Activated T-helper 9 cell treated with anti-CD3 and anti-CD28 coated beads, Interleukin-2, amount 50 U/mL, for 16 hours (primary cell): ENCODE results near the gene FOLR1.
"Not testable (repeated sequence)": the region's sequence is repeated elsewhere in the genome, so short reads cannot be mapped to it uniquely, and the experiment has no call there.

Experiments used
- DNase-seq: peaks from one replicate; pipeline ENCODE4 v3.0.0-alpha.2; 2020; ENCODE audit warnings: low read depth

The FOLR1 gene

DNA sequence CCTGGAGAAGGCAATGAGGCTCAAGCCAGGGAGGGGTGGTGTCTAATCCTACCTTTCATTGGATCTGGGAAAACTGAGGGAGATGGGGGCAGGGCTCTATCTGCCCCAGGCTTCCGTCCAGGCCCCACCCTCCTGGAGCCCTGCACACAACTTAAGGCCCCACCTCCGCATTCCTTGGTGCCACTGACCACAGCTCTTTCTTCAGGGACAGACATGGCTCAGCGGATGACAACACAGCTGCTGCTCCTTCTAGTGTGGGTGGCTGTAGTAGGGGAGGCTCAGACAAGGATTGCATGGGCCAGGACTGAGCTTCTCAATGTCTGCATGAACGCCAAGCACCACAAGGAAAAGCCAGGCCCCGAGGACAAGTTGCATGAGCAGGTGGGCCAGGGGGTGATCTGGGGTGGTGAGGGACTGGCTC, at the start of gene FOLR1:
FOLR1 (plus strand) TSS at position 180 of the 421 bp plus-strand sequence; CDS start at position 214, 34 bp downstream.
- no peak for DNase-seq

- DNase-seq = not testable (repeated sequence)
These were observed 49.4 kb upstream of the FOLR1 start for GRCh38 chr11:72142543-72142942.

- no peak for DNase-seq
These were observed 47.0 kb upstream of the FOLR1 start for GRCh38 chr11:72144807-72145565.

GRCh38 chr11:72146625-72147024, 45.3 kb upstream of the FOLR1 start:
- no peak for DNase-seq

DNA sequence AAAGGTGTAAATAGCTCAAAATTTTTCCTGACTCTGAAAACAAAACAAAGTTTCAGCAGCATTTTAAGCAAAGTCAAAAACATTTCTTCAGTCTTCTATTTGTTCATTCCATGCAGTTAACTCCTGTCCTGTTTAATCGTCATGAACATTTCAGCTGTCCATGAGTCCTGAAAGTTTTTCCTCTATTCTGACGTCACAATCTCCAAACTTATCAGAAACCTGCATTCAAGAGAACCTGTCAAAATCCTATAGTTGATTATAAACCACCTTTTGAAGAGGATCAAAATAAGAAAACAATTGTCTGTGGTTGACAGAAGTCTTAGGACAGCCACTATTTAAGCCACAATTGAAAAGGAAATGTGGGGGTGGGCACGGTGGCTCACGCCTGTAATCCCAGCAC, 41.1 kb upstream of the FOLR1 start:
- DNase-seq = no peak

DNA sequence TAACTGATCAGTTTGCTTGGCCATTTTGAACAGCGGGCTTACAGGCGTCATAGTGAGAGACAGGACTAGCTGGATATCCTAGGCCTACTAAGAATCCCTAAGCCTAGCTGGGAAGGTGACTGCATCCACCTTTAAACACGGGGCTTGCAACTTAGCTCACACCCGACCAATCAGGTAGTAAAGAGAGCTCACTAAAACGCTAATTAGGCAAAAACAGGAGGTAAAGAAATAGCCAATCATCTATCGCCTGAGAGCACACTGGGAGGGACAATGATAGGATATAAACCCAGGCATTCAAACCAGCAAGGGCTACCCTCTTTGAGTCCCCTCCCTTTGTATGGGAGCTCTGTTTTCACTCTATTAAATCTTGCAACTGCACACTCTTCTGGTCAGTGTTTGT, 38.1 kb upstream of the FOLR1 start:
- DNase-seq = not testable (repeated sequence)

GRCh38 chr11:72154816-72155215, 37.1 kb upstream of the FOLR1 start:
- DNase-seq = no peak

DNA sequence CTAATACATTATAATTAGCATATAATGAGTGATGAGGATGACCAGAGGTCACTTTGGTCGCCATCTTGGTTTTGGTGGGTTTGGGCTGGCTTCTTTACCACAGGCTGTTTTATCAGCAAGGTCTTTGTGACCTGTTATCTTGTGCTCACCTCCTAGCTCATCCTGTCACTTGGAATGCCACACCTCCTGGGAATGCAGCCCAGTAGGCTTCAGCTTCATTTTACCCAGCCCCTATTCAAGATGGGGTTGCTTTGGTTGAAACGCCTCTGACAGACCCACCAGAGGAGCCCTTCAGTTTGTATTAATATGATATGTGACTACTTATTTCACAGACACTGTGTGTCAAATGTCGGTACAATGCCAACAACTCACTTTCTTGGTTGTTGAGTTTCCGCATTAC, 36.2 kb upstream of the FOLR1 start:
- DNase-seq = no peak

GRCh38 chr11:72157131-72157530, 34.8 kb upstream of the FOLR1 start:
- DNase-seq = no peak

DNA sequence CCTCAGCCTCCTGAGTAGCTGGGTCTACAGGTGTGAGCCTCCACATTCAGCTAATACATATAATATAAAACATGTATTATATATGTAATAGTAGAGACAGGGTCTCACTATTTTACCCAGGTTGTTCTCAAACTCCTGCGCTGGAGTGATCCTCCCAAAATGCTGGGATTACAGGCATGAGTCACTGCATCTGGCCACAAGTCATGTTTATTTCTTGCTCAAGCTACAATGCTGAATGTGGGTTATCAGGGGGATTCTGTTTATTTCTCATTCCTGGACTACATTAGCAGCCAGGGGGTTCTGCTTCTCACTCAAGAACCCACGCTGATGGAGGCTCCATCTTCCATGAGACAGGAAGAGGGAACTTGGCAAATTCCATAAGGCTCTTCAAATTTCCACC, 31.6 kb upstream of the FOLR1 start:
- DNase-seq = no peak

- DNase-seq = no peak
These were observed 28.9 kb upstream of the FOLR1 start for GRCh38 chr11:72162891-72163492.

DNA sequence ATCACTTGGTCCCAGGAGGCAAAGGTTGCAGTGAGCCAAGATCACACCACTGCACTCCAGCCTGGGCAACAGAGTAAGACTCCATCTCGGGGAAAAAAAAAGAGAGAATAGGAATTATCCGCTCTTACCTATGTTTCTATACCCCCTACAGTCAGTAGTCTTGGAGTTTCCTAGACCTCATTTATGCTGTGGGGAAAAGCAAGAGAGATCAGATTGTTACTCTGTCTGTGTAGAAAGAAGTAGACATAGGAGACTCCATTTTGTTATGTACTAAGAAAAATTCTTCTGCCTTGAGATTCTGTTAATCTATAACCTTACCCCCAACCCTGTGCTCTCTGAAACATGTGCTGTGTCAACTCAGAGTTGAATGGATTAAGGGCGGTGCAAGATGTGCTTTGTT, 27.8 kb upstream of the FOLR1 start:
- not testable (repeated sequence) for DNase-seq

DNA sequence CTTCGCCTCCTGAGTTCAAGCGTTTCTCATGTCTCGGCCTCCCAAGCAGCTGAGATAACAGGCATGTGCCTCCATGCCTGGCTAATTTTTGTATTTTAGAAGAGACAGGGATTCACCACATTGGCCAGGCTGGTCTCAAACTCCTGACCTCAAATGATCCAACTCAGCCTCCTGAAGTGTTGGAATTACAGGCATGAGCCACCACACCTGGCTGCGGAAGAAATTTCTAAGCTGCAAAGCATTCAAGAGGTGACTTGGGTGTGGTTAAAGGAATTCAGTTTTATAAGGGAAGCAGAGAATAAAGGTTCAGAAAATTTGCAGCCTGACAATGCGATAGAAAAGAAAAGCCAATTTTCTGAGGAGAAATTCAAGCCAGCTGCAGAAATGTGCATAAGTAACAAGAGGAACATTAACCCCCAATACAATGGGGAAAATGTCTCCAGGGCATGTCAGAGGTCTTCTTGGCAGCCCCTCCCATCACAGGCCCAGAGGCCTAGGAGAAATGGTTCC, 22.8 kb upstream of the FOLR1 start:
- not testable (repeated sequence) for DNase-seq

DNA sequence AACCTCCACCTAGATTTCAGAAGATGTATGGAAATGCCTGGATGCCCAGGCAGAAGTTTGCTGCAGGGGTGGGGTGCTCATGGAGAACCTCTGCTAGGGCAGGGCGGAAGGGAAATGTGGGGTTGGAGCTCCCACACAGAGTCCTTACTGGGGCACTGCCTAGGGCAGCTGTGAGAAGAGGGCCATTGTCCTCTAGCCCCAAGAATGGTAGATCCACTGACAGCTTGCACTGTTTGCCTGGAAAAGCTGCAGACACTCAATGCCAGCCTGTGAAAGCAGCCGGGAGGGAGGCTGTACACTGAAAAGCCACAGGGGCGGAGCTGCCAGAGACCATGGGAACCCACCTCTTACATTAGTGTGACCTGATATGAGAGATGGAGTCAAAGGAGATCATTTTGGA, 22.2 kb upstream of the FOLR1 start:
- not testable (repeated sequence) for DNase-seq

- not testable (repeated sequence) for DNase-seq
These were observed 19.9 kb upstream of the FOLR1 start for GRCh38 chr11:72172043-72172442.

DNA sequence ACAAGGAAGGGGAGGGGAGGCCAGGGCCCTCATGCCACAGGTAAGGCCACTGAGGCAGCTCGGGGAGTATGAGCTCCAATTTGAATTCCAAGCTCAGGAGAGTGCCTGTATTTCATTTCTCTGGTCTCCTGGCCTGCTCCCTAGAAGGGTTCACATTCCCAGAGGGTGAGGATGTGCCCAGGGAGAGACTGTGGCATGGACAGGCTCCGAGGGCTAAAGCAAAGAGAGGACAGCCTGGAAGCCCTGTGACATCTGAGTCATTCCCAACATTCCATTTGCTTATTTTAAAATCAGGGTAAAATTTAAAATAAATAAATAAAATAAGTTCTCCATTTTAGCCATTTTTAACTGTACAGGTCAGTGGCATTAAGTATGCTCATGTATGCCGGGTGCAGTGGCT, 18.6 kb upstream of the FOLR1 start:
- no peak for DNase-seq

GRCh38 chr11:72174302-72175070, 17.5 kb upstream of the FOLR1 start:
- no peak for DNase-seq

- no peak for DNase-seq
These were observed 14.3 kb upstream of the FOLR1 start for GRCh38 chr11:72177656-72178055.

GRCh38 chr11:72179049-72179803, 12.7 kb upstream of the FOLR1 start:
- DNase-seq = no peak

- DNase-seq = no peak
These were observed 12.0 kb upstream of the FOLR1 start for GRCh38 chr11:72179804-72180396.

GRCh38 chr11:72180892-72181552, 10.9 kb upstream of the FOLR1 start:
- DNase-seq = not testable (repeated sequence)
